ENCODE results near the gene LCN2.

The LCN2 gene

GRCh38 chr9:128149001-128149701, at the start of gene LCN2:
LCN2 (plus strand) TSS chr9:128149453; CDS start chr9:128149526, 73 bp downstream.
- no peak within 1 kb of the TSS for H3K4me3 ChIP-seq (ENCODE audit: low read length)
- no peak for TF ChIP-seq ZNF274 (IDR thresholded peaks at IDR 0.05; ENCODE audit: low read depth, low read length)

DNA sequence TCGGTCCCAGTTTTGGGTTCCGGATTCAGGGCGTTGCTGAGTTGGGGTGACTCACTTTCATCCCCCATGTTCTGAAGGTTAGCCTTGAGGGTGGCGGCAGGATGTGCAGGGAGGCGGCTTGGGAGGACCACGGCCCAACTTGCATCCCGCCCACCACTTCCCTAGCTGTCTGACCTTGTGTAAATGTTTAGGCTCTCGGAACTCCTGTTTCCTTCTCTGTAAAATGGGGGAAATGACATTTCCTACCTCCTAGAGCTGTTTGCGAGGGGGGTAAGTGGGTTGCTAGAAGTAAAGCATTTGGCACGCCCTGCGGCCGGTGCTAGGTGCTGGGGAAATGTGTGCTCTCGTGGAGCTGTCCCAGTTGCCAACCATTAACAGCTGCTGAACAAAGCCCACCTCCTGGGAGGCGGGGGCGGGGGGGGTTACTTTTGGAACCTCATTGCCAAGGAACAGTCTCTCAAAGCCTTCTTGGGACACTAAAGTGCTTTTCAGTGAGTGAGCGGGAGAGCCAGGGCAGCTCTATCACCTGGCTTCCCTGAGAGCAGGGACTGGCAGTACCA, 49.2 kb upstream of the LCN2 start:
- no peak overlapping the region for H3K4me3 ChIP-seq (ENCODE audit: low read length)
- TF ChIP-seq ZNF274 (IDR thresholded peaks at IDR 0.05; ENCODE audit: low read depth, low read length), result no peak

- TF ChIP-seq ZNF274 (IDR thresholded peaks at IDR 0.05; ENCODE audit: low read depth, low read length), result no peak
- H3K4me3 ChIP-seq (ENCODE audit: low read length), result no peak overlapping the region
Observed at GRCh38 chr9:128100581-128100980, 48.7 kb upstream of the LCN2 start.

DNA sequence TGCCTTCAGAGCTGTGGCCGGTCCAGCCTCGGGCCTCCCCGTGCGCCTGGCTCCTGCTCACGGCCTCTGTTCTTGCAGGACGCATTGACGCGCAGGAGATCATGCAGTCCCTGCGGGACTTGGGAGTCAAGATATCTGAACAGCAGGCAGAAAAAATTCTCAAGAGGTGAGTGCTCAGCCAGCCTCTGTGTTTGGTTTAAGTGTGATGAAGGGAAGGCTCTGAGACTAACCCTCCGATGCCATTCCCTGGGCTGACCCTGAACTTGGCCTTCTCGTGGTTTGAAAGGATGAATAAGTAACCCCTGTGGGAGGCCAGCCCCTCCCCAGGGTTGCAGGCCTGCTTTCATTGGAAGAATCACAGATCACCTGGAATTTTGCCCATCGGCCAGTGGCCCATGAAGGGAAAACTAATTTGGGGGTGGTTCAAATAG, 48.0 kb upstream of the LCN2 start:
- H3K4me3 ChIP-seq (ENCODE audit: low read length), result no peak overlapping the region
- TF ChIP-seq ZNF274 (IDR thresholded peaks at IDR 0.05; ENCODE audit: low read depth, low read length), result no peak

GRCh38 chr9:128101690-128102089, 47.6 kb upstream of the LCN2 start:
- TF ChIP-seq ZNF274 (IDR thresholded peaks at IDR 0.05; ENCODE audit: low read depth, low read length), result no peak
- H3K4me3 ChIP-seq (ENCODE audit: low read length), result no peak overlapping the region

DNA sequence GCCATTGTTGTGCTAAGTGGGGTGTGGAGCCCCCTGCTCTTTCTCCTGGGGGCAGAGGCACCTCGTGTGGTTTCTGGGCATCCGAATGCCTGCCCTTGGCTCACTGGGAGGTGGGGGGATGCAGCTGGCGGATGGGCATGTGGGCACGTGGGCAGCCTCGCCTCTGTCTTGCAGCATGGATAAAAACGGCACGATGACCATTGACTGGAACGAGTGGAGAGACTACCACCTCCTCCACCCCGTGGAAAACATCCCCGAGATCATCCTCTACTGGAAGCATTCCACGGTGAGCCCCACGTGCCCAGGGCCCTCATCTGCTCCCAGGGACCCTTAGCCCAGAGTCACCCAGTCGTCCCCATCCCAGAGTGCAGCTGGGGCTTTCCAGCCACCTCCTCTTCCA, 47.1 kb upstream of the LCN2 start:
- H3K4me3 ChIP-seq (ENCODE audit: low read length), result no peak overlapping the region
- TF ChIP-seq ZNF274 (IDR thresholded peaks at IDR 0.05; ENCODE audit: low read depth, low read length), result no peak

GRCh38 chr9:128102861-128103588, 46.2 kb upstream of the LCN2 start:
- no peak for TF ChIP-seq ZNF274 (IDR thresholded peaks at IDR 0.05; ENCODE audit: low read depth, low read length)

GRCh38 chr9:128103589-128103962, 45.7 kb upstream of the LCN2 start:
- no peak for TF ChIP-seq ZNF274 (IDR thresholded peaks at IDR 0.05; ENCODE audit: low read depth, low read length)
- no peak overlapping the region for H3K4me3 ChIP-seq (ENCODE audit: low read length)

More at GRCh38 chr9:128102861-128103588, 46.2 kb upstream of the LCN2 start:
- H3K4me3 ChIP-seq (ENCODE audit: low read length), result no peak overlapping the region

DNA sequence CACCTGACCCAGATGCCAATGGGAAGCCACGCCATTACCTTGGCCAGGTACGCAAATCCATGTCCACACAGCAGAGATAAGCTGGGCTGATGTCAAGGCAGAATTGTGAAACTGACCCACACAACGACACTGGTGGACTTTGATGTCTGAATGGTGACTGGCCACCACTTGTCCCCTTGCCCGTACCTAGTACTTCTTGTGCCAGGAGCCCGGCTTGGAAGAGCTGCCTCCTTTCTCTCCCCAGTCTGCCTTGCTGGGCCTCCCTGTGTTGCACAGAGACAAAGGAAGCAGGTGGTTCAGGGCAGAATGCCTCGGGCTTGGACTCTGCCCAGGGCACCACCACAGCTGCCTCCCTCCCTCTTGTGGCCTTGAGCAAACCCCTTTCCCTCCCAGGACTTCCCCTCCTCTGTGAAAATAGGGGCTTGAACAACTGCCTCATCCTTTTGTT, 45.1 kb upstream of the LCN2 start:
- no peak for TF ChIP-seq ZNF274 (IDR thresholded peaks at IDR 0.05; ENCODE audit: low read depth, low read length)
- no peak overlapping the region for H3K4me3 ChIP-seq (ENCODE audit: low read length)

- no peak for TF ChIP-seq ZNF274 (IDR thresholded peaks at IDR 0.05; ENCODE audit: low read depth, low read length)
- H3K4me3 ChIP-seq (ENCODE audit: low read length), result no peak overlapping the region
Observed at GRCh38 chr9:128105538-128106175, 43.6 kb upstream of the LCN2 start.

DNA sequence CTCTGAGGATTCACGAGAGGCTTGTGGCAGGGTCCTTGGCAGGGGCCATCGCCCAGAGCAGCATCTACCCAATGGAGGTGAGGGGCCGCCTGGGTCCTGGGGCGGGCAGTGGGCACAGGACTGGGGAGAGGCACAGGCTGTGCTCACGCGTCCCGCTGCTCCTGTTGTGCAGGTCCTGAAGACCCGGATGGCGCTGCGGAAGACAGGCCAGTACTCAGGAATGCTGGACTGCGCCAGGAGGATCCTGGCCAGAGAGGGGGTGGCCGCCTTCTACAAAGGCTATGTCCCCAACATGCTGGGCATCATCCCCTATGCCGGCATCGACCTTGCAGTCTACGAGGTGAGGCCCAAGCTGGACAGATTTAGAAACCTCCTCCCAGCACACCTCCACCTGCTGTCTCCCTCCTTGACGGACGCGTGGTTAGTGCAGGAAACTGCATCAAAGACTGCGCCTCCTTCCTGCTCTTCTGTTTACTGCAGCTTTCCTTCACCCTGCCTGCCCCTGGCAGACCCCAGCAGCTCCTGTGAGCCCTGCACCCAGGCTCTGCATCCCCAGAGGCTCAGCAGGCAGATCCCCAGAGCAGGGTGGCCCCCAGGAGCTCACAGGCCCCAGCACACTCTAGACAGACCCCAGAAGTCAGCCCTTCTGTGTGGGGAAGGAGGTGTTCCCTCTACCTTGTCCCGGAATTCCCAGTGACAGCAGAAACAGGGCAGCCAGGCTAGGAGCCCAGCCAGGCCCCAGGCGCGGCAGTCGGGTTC, 42.9 kb upstream of the LCN2 start:
- no peak overlapping the region for H3K4me3 ChIP-seq (ENCODE audit: low read length)
- no peak for TF ChIP-seq ZNF274 (IDR thresholded peaks at IDR 0.05; ENCODE audit: low read depth, low read length)

DNA sequence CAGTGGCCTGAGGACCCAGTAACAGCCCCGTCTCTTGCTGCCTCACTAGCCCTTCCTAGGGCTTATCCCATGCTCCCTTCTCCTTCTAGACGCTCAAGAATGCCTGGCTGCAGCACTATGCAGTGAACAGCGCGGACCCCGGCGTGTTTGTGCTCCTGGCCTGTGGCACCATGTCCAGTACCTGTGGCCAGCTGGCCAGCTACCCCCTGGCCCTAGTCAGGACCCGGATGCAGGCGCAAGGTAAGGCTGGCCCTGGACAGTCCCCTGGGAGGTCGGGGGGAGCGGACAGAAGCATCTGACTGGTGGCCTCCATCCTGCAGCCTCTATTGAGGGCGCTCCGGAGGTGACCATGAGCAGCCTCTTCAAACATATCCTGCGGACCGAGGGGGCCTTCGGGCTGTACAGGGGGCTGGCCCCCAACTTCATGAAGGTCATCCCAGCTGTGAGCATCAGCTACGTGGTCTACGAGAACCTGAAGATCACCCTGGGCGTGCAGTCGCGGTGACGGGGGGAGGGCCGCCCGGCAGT, 42.2 kb upstream of the LCN2 start:
- TF ChIP-seq ZNF274 (IDR thresholded peaks at IDR 0.05; ENCODE audit: low read depth, low read length), result no peak
- no peak overlapping the region for H3K4me3 ChIP-seq (ENCODE audit: low read length)

DNA sequence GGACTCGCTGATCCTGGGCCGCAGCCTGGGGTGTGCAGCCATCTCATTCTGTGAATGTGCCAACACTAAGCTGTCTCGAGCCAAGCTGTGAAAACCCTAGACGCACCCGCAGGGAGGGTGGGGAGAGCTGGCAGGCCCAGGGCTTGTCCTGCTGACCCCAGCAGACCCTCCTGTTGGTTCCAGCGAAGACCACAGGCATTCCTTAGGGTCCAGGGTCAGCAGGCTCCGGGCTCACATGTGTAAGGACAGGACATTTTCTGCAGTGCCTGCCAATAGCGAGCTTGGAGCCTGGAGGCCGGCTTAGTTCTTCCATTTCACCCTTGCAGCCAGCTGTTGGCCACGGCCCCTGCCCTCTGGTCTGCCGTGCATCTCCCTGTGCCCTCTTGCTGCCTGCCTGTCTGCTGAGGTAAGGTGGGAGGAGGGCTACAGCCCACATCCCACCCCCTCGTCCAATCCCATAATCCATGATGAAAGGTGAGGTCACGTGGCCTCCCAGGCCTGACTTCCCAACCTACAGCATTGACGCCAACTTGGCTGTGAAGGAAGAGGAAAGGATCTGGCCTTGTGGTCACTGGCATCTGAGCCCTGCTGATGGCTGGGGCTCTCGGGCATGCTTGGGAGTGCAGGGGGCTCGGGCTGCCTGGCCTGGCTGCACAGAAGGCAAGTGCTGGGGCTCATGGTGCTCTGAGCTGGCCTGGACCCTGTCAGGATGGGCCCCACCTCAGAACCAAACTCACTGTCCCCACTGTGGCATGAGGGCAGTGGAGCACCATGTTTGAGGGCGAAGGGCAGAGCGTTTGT, 41.6 kb upstream of the LCN2 start:
- no peak for TF ChIP-seq ZNF274 (IDR thresholded peaks at IDR 0.05; ENCODE audit: low read depth, low read length)
- H3K4me3 ChIP-seq (ENCODE audit: low read length), result no peak overlapping the region
